HFF-Myc (cell line): Measurements from ENCODE around the gene GRWD1.
A peak's percentile ranks its signal among the peaks of the same experiment; 100 is the strongest.

Source experiments
- DNase-seq: peaks from one replicate; pipeline ENCODE4 v3.0.0-alpha.2; 2011; ENCODE audit warnings: low read depth; ENCODE audit errors: extremely low read depth
- H3K4me3 ChIP-seq: replicated peaks from 2 replicates; pipeline ENCODE4 v1.5.1; 2011; ENCODE audit warnings: low read depth, mild to moderate bottlenecking, control low read depth, low read length
- TF ChIP-seq, protein P1 (sequence below): IDR thresholded peaks from 2 replicates; pipeline ENCODE4 v1.5.1; 2012; ENCODE audit warnings: mild to moderate bottlenecking, low read depth, low read length, control low read depth; ENCODE audit errors: missing control alignments

The GRWD1 gene

DNA sequence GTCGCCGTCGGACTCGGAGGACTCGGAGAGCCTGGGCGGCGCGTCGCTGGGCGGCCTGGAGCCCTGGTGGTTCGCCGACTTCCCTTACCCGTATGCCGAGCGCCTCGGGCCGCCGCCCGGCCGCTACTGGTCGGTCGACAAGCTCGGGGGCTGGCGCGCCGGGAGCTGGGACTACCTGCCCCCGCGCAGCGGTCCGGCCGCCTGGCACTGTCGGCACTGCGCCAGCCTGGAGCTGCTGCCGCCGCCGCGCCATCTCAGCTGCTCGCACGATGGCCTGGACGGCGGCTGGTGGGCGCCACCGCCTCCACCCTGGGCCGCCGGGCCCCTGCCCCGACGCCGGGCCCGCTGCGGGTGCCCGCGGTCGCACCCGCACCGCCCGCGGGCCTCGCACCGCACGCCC lies 2.5 kb upstream of the GRWD1 start:
- TF ChIP-seq, protein P1, sequence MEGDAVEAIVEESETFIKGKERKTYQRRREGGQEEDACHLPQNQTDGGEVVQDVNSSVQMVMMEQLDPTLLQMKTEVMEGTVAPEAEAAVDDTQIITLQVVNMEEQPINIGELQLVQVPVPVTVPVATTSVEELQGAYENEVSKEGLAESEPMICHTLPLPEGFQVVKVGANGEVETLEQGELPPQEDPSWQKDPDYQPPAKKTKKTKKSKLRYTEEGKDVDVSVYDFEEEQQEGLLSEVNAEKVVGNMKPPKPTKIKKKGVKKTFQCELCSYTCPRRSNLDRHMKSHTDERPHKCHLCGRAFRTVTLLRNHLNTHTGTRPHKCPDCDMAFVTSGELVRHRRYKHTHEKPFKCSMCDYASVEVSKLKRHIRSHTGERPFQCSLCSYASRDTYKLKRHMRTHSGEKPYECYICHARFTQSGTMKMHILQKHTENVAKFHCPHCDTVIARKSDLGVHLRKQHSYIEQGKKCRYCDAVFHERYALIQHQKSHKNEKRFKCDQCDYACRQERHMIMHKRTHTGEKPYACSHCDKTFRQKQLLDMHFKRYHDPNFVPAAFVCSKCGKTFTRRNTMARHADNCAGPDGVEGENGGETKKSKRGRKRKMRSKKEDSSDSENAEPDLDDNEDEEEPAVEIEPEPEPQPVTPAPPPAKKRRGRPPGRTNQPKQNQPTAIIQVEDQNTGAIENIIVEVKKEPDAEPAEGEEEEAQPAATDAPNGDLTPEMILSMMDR, result no peak
- no peak for DNase-seq
- no peak overlapping the region for H3K4me3 ChIP-seq

DNA sequence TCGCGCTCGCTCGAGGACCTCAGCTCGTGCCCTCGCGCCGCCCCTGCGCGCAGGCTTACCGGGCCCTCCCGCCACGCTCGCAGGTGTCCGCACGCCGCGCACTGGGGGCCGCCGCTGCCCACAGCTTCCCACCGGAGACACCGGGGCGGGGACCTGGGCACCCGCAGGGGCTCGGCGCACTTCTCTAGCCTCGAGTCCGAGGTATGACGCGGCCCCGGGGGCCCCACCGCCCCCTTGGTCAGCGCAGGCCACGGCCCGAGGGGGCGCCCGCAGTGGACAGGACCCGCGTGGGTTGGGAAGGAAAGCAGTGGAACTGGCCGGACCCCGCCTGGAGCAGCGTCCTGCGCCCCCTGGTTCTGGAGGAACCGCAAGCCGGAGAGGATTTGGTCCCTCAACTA lies 2.1 kb upstream of the GRWD1 start:
- DNase-seq, result no peak
- TF ChIP-seq, protein P1, result no peak
- H3K4me3 ChIP-seq, result no peak overlapping the region

DNA sequence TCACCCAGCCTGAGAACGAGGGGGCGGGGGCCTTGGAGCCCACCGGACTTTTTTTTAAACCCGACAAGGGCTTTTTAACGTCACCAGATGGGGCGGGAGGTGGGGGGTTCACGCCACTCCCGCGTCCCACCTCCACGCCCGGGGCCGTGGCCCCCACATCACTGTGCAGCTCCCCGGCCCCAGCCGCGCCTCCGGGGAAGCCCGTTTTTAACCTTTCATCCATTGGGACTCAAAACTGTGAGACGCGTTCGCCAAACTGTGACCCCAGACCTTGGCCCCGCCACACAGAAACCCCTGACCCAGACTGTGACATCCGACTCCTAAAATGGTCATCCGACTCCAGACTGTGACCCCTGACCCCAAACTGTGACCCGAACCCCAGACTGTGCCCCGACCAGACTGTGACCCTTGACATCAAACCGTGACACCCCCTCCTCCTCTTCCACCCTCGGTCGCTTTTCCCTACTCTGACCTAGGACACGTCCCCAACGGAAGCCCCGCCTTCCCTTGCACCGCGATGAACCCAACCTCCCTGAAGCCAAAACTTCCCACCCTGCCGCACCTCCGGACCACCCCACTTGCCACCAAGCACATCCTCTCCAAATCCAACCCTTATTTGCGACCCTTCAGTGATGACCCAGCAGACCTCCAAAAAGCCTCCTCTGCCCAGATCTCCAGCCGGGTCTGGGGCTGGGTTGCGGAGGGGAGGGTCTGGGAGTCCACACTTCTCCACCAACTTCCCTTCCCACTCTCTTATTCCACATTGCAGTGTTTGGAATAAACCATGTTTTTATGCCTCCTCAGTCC lies 1.5 kb upstream of the GRWD1 start:
- TF ChIP-seq, protein P1, result no peak
- DNase-seq, result no peak
- peak overlapping the region; percentile 100 for H3K4me3 ChIP-seq

DNA sequence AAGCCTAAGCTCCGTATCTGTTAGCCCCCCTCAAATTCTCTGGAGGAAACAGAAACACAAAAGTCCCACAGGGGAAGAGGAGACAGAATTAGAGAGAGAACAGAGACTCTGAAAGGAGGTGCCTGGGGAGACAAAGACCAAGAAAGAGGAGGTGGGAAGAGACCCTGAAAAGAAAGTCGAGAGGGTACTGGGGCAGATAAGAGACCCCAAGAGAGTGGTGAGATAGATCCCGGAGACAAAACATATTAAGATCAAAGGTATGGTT lies 915 bp upstream of the GRWD1 start:
- no peak for DNase-seq
- TF ChIP-seq, protein P1, result no peak
- H3K4me3 ChIP-seq, result peak overlapping the region; percentile 100

DNA sequence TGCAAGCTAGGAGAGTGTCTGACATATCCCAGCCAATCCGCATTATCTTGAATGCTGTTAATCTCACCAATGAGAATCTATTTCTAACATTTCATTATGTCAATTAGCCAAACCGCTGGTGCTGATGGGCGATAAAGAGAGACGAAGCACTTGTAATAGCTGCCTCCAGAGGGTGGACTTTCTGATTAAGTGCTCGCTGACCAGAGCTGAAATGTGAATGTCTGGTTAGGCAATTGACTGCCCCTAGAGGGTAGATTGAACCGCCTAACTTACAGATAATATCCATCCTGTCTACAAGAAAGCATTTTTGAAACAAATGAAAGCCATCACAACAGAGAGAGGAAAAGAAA lies 552 bp upstream of the GRWD1 start:
- TF ChIP-seq, protein P1, result peak; percentile 68
- peak overlapping the region; percentile 100 for H3K4me3 ChIP-seq
- DNase-seq, result peak; percentile 81

DNA sequence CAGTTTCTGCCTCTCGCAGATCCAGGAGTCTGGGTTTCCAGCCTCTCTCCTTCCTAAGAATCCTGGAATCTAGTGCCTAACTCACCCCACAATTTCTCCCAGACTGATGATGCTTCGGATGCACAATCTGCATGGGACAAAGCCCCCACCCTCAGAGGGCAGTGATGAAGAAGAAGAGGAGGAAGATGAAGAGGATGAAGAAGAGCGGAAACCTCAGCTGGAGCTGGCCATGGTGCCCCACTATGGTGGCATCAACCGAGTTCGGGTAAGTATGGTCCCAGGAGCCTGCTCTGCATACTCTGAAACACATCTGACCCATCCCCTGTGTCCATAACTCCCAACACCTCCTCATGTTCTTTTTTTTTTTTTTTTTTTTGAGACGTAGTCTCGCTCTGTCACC lies 796 bp downstream of the GRWD1 start:
- no peak for DNase-seq
- TF ChIP-seq, protein P1, result no peak
- peak overlapping the region; percentile 100 for H3K4me3 ChIP-seq

DNA sequence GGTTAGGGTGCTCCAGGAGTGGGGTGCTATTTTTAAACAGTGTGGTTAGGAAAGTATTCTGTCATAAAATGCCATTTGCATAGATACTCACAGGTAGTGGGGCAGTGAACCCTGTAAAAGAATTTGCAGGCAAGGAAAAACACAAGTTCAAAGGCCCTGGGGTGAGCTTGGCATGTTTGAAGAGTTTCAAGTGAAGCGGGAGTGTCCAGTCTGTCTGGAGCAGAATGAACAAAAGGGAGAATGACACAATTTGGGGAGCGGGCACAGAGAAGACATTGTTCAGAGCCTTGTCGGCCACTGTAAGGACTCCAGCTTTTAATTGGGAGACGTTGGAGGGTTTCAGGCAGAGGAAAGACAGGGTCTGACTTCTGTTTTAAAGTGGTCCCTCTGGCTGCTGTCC lies 2.8 kb downstream of the GRWD1 start:
- H3K4me3 ChIP-seq, result no peak overlapping the region
- DNase-seq, result no peak
- TF ChIP-seq, protein P1, result no peak
